Measurements from ENCODE around the gene PCNX1.
A peak's percentile ranks its signal among the peaks of the same experiment; 100 is the strongest.
"Not testable (repeated sequence)": the region's sequence is repeated elsewhere in the genome, so short reads cannot be mapped to it uniquely, and the experiment has no call there.

PCNX1 gene

DNA sequence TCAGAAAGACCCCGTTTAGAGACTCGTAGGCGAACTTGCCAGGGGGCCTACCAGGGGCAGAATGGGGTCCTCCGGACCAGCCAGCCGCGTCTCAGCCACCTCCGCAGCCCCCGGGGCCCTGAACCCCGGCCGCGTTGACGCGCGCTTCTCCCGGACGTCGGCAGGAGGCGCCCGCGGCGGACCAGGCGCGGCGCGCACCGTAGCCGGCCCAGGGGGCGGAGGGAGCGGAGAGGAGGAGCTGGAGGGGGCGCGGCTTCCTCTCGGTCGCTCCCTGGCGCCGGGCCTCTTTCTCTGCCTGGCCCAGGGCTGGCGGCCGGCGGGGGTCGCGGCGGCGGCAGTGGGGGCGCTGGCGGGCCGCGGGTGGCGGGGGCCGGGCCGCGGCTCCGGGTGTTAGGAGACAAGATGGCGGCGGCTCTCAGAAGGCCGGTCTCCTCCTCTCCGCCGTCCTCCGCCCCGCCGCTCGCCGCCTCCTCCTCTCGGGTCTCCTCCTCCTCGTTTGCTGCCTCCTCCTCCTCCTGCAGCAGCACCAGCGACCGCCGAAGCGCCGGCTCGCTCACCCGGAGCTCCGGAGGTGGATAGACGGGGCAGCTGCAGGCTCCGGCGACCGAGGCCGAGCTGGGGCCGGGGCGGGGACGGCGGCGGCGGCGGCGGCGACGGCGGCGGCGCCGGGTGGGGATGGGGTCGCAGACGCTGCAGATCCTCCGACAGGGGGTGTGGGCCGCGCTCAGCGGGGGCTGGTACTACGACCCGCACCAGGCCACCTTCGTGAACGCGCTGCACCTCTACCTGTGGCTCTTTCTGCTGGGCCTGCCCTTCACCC, at the start of gene PCNX1:
TSS of gene PCNX1 (plus strand) at position 284 of the 820 bp plus-strand sequence. CDS start at position 676, 392 bp downstream.
- TF ChIP-seq, protein P1, sequence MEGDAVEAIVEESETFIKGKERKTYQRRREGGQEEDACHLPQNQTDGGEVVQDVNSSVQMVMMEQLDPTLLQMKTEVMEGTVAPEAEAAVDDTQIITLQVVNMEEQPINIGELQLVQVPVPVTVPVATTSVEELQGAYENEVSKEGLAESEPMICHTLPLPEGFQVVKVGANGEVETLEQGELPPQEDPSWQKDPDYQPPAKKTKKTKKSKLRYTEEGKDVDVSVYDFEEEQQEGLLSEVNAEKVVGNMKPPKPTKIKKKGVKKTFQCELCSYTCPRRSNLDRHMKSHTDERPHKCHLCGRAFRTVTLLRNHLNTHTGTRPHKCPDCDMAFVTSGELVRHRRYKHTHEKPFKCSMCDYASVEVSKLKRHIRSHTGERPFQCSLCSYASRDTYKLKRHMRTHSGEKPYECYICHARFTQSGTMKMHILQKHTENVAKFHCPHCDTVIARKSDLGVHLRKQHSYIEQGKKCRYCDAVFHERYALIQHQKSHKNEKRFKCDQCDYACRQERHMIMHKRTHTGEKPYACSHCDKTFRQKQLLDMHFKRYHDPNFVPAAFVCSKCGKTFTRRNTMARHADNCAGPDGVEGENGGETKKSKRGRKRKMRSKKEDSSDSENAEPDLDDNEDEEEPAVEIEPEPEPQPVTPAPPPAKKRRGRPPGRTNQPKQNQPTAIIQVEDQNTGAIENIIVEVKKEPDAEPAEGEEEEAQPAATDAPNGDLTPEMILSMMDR (IDR thresholded peaks at IDR 0.05; ENCODE audit: insufficient read depth, low read length, poor library complexity, severe bottlenecking), result peak; percentile 50
- Histone ChIP-seq H3K36me3 (ENCODE audit: control insufficient read depth, insufficient read depth, low read length) (no peaks in the 10 kb centered on the region), H3K4me3 (replicated peaks; ENCODE audit: low read depth, low read length) (peak within 1 kb of the TSS; percentile 90), H3K27me3 (replicated peaks; ENCODE audit: control insufficient read depth, insufficient read depth, low read length) (no peaks in the 10 kb centered on the region)
- peak; percentile 92 for DNase-seq (ENCODE audit: extremely low read depth, insufficient read length)

DNA sequence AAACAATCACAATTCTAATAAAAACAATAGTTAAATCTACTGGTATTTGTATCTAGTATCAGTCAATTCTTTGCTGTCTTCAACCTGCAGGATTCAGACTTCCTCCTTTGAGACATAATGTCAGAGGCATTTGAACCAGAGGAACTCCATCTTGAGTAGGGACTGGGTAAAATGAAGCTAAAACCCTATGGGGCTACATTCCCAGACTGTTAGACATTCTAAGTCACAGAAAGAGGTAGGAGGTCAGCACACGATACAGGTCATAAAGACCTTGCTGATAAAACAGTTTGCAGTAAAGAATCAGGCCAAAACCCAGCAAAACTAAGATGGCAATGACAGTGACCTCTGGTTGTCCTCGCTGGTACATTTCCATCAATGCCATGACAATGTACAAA, 49.8 kb upstream of the PCNX1 start:
- TF ChIP-seq, protein P1 (IDR thresholded peaks at IDR 0.05; ENCODE audit: insufficient read depth, low read length, poor library complexity, severe bottlenecking), result no peak
- DNase-seq (ENCODE audit: extremely low read depth, insufficient read length), result no peak

GRCh38 chr14:70858641-70859040, 48.6 kb upstream of the PCNX1 start:
- no peaks in the 10 kb centered on the region for H3K27me3 ChIP-seq (replicated peaks; ENCODE audit: control insufficient read depth, insufficient read depth, low read length)
- no peaks in the 10 kb centered on the region for H3K36me3 ChIP-seq (ENCODE audit: control insufficient read depth, insufficient read depth, low read length)
- no peak for DNase-seq (ENCODE audit: extremely low read depth, insufficient read length)
- H3K4me3 ChIP-seq (replicated peaks; ENCODE audit: low read depth, low read length), result no peak overlapping the region
- TF ChIP-seq, protein P1 (IDR thresholded peaks at IDR 0.05; ENCODE audit: insufficient read depth, low read length, poor library complexity, severe bottlenecking), result no peak

More for the DNA sequence above, 49.8 kb upstream of the PCNX1 start:
- Histone ChIP-seq H3K36me3 (ENCODE audit: control insufficient read depth, insufficient read depth, low read length) (no peaks in the 10 kb centered on the region), H3K4me3 (replicated peaks; ENCODE audit: low read depth, low read length) (no peak overlapping the region), H3K27me3 (replicated peaks; ENCODE audit: control insufficient read depth, insufficient read depth, low read length) (no peaks in the 10 kb centered on the region)

- H3K4me3 ChIP-seq (replicated peaks; ENCODE audit: low read depth, low read length); DNase-seq (ENCODE audit: extremely low read depth, insufficient read length); H3K36me3 ChIP-seq (ENCODE audit: control insufficient read depth, insufficient read depth, low read length); H3K27me3 ChIP-seq (replicated peaks; ENCODE audit: control insufficient read depth, insufficient read depth, low read length): not testable (repeated sequence)
These were observed 40.3 kb upstream of the PCNX1 start for GRCh38 chr14:70866992-70867391.

DNA sequence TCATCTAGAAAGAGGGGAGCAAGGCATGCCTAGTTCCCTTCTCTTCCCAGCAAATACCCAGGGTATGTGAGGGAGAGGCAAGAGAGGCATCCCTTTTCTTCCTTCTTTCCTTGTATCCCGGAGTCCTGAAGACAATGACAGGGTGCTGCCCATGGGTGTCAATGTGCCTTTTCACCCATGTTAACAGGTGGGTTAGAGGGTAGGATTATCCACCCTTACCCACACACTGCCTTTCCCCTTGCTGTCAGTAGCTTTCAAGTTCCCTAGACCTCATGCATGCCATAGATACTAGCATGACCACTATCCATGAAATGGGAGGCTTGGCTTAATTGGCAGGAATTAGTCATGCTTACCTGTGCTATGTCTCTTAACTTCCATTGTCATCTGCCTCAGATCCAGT, 36.3 kb upstream of the PCNX1 start:
- no peak for DNase-seq (ENCODE audit: extremely low read depth, insufficient read length)
- TF ChIP-seq, protein P1 (IDR thresholded peaks at IDR 0.05; ENCODE audit: insufficient read depth, low read length, poor library complexity, severe bottlenecking), result no peak
- no peak overlapping the region for H3K4me3 ChIP-seq (replicated peaks; ENCODE audit: low read depth, low read length)
- H3K36me3 ChIP-seq (ENCODE audit: control insufficient read depth, insufficient read depth, low read length), result no peaks in the 10 kb centered on the region
- no peaks in the 10 kb centered on the region for H3K27me3 ChIP-seq (replicated peaks; ENCODE audit: control insufficient read depth, insufficient read depth, low read length)

GRCh38 chr14:70871863-70872677, 35.2 kb upstream of the PCNX1 start:
- H3K36me3 ChIP-seq (ENCODE audit: control insufficient read depth, insufficient read depth, low read length), result no peaks in the 10 kb centered on the region
- peak; percentile 49 for DNase-seq (ENCODE audit: extremely low read depth, insufficient read length)
- H3K4me3 ChIP-seq (replicated peaks; ENCODE audit: low read depth, low read length), result peak overlapping the region; percentile 36
- H3K27me3 ChIP-seq (replicated peaks; ENCODE audit: control insufficient read depth, insufficient read depth, low read length), result no peaks in the 10 kb centered on the region
- TF ChIP-seq, protein P1 (IDR thresholded peaks at IDR 0.05; ENCODE audit: insufficient read depth, low read length, poor library complexity, severe bottlenecking), result no peak
